EH (cell line): ENCODE measurements around the gene PCDHGB5.
"Not testable (repeated sequence)": the region's sequence is repeated elsewhere in the genome, so short reads cannot be mapped to it uniquely, and the experiment has no call there.

ENCODE experiments used
- DNase-seq: peaks from one replicate; pipeline ENCODE4 v3.0.0-alpha.2; 2015; ENCODE audit warnings: low read depth

The PCDHGB5 gene

DNA sequence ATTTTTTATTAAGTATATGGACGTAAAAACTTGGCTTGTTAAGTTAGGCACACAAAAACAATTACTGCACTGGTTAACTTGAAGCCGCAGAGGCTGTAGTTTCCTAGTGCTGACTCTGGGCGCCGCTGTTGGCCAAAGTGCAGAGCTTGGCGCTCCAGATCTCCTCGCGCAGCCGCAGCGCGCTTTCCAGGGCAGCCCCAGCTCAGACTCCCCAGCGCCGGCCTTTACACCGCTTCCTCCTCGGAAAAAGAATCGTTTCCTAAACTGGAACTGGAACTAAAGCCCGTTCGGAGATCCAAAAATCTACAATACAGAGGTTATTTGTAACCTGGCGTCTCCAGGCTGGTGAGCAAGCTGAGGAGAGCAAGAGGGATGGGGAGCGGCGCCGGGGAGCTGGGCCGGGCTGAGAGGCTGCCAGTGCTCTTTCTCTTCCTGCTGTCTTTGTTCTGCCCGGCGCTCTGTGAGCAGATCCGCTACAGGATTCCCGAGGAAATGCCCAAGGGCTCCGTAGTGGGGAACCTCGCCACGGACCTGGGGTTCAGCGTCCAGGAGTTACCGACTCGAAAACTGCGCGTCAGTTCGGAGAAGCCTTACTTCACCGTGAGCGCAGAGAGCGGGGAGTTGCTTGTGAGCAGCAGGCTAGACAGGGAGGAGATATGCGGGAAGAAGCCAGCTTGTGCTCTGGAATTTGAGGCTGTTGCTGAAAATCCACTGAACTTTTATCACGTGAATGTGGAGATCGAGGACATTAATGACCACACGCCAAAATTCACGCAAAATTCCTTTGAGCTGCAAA lies at the start of gene PCDHGB5:
Gene PCDHGB5, plus strand, starts transcription at position 192 of the 796 bp plus-strand sequence. Its CDS starts 181 bp downstream, at position 373.
- peak; percentile 73 for DNase-seq

DNA sequence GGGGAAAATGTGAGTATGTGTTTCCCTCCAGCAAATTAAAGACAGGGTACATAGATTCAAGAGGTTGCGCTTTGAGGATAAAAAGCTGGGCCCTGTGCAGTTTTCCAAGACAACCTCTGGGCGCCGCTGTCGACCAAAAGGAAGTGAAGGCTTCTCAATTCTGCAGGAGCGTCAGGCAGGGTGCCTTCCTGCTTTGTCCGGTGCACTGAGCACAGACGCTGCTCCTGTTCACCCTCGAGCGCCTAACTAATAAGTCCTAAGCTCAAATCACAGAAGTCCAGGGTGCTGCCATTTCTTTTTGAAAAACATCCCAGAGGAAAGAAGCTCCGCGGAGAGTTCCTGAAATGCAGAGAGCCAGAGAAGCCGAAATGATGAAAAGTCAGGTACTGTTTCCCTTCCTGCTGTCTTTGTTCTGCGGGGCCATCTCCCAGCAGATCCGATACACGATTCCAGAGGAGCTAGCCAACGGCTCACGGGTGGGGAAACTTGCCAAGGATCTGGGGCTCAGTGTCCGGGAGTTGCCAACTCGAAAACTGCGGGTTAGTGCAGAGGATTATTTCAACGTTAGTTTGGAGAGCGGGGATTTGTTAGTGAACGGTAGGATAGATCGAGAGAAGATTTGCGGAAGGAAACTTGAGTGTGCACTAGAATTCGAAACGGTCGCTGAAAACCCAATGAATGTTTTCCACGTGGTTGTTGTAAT lies 47.7 kb upstream of the PCDHGB5 start, which contains the start of gene PCDHGB1:
Gene PCDHGB1, plus strand, starts transcription at position 183 of the 703 bp plus-strand sequence. Its CDS starts 162 bp downstream, at position 345.
- DNase-seq, result peak; percentile 36

DNA sequence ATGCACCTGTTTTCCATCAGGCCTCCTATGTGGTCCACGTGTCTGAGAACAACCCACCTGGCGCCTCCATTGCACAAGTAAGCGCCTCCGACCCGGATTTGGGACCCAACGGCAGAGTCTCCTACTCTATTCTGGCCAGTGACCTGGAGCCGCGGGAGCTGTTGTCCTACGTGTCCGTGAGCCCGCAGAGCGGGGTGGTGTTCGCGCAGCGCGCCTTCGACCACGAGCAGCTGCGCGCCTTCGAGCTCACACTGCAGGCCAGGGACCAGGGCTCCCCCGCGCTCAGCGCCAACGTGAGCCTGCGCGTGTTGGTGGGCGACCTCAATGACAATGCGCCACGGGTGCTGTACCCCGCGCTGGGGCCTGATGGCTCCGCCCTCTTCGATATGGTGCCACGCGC lies 46.2 kb upstream of the PCDHGB5 start:
- DNase-seq, result no peak

DNA sequence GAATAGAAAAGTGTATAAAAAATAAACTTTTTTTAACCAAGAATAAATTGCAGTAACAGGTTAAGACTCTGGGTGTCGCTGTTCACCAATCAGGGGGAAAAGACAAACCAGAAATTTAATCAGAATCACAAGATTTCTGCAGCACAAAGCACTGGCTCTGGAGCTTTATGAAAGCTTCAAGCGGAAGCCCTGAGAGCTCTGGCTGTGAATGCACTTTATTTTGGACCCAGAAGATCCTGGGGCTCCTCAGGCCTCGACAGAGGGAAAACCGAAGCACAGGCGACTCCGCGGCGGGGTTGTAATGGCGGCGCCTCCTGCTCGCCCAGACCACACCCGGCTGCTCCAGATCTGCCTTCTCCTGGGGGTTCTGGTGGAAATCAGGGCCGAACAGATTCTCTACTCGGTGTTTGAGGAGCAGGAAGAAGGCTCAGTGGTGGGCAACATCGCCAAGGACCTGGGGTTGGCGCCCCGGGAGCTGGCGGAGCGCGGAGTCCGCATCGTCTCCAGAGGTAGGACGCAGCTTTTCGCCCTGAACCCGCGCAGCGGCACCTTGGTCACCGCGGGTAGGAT lies 42.8 kb upstream of the PCDHGB5 start, which contains the start of gene PCDHGA4:
Gene PCDHGA4, plus strand, starts transcription at position 122 of the 570 bp plus-strand sequence. Its CDS starts 87 bp downstream, at position 209.
- no peak for DNase-seq

DNA sequence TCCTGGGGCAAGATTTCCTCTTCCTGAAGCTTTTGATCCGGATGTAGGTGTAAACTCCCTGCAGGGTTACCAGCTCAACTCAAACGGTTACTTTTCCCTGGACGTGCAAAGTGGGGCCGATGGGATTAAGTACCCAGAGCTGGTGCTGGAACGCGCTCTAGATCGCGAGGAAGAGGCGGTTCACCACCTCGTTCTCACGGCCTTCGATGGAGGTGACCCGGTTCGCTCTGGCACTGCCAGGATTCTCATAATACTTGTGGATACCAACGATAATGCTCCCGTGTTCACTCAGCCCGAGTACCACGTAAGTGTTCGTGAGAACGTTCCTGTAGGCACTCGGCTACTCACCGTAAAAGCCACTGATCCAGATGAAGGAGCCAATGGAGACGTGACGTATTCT lies 42.1 kb upstream of the PCDHGB5 start:
- no peak for DNase-seq

DNA sequence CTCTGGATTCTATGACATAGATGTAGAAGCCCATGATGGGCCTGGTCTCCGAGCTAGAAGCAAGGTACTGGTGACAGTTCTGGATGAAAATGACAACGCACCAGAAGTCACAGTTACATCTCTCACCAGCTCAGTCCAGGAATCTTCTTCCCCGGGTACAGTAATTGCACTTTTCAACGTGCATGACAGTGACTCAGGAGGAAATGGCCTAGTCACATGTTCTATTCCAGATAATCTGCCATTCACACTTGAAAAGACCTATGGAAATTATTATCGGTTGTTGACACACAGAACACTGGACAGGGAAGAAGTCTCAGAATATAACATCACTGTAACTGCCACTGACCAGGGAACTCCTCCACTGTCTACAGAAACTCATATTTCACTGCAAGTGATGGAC lies 41.6 kb upstream of the PCDHGB5 start:
- no peak for DNase-seq

DNA sequence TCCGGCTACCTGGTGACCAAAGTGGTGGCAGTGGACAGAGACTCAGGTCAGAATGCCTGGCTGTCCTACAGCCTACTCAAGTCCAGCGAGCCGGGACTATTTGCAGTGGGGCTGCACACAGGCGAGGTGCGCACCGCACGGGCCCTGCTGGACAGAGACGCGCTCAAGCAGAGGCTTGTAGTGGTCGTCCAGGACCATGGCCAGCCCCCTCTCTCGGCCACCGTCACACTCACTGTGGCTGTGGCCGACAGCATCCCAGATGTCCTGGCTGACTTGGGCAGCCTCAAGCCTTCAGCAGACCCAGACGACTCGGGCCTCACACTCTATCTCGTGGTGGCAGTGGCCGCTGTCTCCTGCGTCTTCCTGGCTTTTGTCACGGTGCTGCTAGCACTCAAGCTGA lies 40.8 kb upstream of the PCDHGB5 start:
- DNase-seq, result no peak

DNA sequence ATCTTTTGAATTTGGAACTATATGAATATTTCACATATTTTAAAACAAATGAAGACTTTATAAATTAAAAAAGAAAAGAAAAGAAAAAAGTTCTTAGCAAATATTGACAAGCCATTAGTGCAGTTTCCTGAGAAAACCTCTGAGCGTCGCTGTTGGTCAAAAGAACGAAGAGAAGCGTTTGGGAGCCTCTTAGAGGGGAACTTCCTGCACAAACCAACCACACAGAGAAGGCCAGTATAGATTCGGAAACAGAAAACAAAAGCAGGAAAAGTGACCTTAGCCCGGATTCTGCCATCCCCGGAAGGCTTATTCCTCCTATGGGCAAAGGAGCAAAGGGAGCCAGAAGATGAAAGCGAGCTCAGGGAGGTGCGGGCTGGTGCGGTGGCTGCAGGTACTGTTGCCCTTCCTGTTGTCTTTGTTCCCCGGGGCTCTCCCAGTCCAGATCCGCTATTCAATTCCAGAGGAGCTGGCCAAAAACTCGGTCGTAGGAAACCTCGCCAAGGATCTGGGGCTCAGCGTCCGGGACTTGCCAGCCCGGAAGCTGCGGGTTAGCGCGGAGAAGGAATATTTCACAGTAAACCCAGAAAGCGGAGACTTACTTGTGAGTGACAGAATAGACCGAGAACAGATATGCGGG lies 37.8 kb upstream of the PCDHGB5 start, which contains the start of gene PCDHGB2:
Gene PCDHGB2, plus strand, starts transcription at position 205 of the 637 bp plus-strand sequence. Its CDS starts 142 bp downstream, at position 347.
- DNase-seq, result peak; percentile 51

DNA sequence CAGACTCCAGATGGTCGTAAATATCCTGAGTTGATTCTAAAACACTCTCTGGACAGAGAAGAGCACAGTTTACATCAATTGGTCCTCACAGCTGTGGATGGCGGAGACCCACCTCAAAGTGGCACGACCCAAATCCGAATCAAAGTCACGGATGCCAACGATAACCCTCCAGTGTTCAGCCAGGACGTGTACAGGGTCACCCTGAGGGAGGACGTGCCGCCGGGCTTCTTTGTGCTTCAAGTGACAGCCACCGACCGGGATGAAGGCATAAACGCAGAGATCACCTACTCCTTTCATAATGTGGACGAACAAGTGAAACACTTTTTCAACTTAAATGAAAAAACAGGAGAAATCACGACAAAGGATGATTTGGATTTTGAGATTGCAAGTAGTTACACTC lies 37.1 kb upstream of the PCDHGB5 start:
- DNase-seq, result no peak

DNA sequence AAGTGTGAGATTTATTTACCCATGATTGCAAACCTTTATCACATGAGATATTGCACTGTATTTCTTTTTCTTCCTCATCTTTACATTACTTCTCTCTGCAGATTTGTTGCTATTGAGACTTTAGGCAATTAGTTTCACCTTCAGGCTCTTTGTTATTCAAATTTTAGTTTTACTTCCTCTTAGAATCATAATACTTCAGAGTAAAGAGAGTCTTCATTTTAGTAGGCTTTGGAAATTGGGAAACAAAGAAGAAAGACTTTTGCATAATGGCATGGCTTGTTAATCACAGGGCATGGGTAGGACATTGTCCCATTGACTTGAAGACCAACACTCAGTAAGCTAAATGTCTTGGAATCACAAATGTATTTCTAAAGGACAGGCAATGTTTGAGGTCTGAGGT lies 35.0 kb upstream of the PCDHGB5 start:
- no peak for DNase-seq

DNA sequence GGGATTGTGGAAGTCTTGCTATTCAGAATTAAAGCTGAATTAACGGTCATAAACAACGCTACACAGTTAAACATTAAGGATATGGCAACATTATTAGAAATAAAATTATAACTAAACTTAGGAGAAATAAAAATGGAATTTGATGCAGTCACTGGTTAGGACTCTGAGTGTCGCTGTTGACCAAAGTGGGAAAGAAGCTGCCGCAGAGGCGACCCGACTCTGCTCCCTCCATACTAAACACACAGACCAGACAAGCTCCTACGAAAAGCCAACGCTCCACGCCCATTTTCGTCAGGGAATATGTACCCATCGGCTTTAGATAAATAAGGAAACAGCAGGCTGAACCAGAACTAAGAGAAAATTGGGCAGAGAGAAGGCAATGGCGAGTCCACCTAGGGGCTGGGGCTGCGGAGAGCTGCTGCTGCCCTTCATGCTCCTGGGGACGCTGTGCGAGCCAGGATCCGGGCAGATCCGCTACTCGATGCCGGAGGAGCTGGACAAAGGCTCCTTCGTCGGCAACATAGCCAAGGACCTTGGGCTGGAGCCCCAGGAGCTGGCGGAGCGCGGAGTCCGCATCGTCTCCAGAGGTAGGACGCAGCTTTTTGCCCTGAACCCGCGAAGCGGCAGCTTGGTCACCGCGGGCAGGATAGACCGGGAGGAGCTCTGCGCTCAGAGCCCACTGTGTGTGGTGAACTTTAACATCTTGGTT lies 33.6 kb upstream of the PCDHGB5 start, which contains the start of gene PCDHGA5:
Gene PCDHGA5, plus strand, starts transcription at position 211 of the 709 bp plus-strand sequence. Its CDS starts 169 bp downstream, at position 380.
- DNase-seq, result peak; percentile 63

DNA sequence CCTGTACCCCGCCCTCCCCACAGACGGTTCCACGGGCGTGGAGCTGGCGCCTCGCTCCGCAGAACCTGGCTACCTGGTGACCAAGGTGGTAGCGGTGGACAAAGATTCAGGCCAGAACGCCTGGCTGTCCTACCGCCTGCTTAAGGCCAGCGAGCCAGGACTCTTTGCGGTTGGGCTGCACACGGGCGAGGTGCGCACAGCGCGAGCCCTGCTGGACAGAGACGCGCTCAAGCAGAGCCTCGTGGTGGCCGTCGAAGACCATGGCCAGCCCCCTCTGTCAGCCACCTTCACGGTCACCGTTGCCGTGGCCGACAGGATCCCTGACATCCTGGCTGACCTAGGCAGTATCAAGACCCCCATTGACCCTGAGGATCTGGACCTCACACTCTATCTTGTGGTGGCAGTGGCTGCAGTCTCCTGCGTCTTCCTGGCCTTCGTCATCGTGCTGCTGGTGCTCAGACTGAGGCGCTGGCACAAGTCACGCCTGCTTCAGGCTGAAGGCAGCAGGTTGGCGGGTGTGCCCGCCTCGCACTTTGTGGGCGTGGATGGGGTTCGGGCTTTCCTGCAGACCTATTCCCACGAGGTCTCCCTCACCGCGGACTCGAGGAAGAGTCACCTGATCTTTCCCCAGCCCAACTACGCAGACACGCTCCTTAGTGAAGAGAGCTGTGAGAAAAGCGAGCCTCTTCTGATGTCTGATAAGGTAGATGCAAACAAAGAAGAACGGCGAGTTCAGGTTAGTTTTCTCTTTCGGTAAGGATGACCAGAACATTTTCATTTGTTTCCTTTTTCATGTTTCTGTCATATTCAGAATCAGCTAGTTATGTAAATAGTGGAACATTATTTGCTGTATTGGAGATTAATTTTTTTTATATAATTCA lies 31.5 kb upstream of the PCDHGB5 start:
- no peak for DNase-seq

DNA sequence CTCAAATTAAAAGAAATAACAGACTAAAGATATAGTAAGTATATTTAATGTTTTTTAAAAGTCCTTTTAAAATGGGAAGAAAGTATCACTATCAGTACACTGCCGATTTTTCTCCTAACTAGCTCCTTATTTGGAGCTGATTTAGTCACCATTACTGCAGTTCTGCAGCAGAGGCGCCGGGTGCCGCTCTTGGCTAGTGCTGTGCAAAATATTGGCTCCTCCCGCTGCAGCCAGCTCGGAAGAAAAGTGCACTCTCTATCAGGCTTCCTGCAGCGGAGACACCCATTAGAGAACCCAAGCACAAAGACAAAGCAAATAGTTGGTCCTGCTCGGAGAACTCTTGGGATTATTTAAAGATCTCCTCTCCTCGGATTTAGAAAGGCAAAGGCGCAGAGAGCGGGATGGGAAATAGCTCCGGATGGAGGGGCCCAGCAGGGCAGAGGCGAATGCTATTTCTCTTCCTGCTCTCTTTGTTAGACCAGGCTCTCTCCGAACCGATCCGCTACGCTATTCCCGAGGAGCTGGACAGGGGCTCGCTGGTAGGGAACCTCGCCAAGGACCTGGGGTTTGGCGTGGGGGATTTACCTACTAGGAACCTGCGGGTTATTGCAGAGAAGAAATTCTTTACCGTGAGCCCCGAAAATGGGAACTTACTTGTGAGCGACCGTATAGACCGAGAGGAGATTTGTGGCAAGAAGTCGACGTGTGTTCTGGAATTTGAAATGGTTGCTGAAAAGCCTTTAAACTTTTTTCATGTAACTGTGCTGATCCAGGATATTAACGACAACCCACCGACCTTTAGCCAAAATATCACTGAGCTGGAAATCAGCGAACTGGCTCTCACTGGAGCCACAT lies 27.5 kb upstream of the PCDHGB5 start, which contains the start of gene PCDHGB3:
Gene PCDHGB3, plus strand, starts transcription at position 249 of the 855 bp plus-strand sequence. Its CDS starts 153 bp downstream, at position 402.
- DNase-seq, result peak; percentile 79

DNA sequence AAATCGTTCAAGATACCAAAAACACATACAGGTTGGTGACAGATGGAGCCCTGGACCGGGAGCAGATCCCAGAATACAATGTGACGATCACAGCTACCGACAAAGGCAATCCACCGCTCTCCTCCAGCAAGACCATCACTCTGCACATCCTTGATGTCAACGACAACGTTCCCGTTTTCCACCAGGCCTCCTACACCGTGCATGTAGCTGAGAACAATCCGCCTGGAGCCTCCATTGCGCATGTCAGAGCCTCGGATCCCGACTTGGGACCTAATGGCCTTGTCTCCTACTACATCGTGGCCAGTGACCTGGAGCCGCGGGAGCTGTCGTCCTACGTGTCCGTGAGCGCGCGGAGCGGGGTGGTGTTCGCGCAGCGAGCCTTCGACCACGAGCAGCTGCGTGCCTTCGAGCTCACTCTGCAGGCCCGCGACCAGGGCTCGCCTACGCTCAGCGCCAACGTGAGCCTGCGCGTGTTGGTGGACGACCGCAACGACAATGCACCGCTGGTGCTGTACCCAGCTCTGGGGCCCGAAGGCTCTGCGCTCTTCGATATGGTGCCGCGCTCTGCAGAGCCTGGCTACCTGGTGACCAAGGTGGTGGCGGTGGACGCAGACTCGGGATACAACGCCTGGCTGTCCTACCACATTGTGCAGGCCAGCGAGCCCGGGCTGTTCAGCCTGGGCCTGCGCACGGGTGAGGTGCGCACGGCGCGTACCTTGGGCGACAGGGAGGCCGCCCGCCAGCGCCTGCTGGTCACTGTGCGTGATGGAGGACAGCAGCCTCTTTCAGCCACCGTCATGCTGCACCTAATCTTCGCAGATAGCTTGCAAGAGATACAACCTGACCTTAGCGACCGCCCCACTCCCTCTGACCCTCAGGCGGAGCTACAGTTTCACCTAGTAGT lies 25.9 kb upstream of the PCDHGB5 start:
- no peak for DNase-seq

DNA sequence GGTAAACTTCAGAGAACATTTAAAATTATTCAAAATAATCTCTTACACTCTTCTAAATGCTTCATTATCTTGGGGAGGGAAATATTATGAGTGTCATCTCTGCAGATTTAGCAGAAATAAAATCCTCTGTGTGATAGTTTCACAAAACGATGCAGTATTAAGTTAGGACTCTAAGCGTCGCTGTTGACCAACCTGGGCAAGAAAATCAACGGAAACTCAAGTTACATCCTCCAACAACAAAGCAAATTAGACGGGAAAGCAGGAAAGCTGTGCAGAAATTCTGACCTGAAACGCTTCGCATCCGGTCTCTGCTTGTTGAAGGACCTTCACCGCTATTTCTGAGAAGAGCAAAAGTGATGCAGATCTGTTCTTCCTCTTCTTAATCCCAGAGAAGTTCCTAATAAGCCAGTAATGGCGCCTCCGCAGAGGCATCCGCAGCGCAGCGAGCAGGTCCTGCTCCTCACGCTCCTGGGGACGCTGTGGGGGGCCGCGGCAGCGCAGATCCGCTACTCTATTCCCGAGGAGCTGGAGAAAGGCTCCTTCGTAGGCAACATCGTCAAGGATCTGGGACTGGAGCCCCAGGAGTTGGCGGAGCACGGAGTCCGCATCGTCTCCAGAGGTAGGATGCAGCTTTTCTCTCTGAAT lies 24.0 kb upstream of the PCDHGB5 start, which contains the start of gene PCDHGA6:
Gene PCDHGA6, plus strand, starts transcription at position 219 of the 645 bp plus-strand sequence. Its CDS starts 193 bp downstream, at position 412.
- DNase-seq, result peak; percentile 48

DNA sequence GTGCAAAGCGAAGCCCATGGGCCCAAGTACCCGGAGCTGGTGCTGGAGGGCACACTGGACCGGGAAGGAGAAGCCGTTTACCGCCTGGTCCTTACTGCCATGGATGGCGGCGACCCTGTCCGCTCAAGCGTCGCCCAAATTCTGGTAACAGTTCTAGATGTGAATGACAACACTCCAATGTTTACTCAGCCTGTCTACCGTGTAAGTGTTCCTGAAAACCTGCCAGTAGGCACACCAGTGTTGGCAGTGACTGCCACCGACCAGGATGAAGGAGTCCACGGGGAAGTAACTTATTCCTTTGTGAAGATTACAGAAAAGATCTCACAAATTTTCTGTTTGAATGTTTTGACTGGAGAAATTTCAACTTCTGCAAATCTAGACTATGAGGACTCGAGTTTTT lies 23.1 kb upstream of the PCDHGB5 start:
- DNase-seq, result no peak

DNA sequence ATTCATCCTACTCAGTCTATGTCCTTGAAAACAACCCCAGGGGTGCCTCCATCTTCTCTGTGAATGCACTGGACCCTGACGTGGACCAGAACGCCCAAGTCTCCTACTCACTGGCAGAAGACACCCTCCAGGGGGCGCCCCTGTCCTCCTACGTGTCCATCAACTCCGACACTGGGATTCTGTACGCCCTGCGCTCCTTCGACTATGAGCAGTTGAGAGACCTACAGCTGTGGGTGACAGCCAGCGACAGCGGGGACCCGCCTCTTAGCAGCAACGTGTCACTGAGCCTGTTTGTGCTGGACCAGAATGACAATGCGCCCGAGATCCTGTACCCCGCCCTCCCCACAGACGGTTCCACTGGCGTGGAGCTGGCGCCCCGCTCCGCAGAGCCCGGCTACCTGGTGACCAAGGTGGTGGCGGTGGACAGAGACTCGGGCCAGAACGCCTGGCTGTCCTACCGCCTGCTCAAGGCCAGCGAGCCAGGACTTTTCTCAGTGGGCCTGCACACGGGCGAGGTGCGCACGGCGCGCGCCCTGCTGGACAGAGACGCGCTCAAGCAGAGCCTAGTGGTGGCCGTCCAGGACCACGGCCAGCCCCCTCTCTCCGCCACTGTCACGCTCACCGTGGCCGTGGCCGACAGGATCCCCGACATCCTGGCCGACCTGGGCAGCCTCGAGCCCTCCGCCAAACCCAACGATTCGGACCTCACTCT lies 22.1 kb upstream of the PCDHGB5 start:
- not testable (repeated sequence) for DNase-seq
